ELR (cell line): Measurements from ENCODE around the gene ZIC1.

Experiments
- DNase-seq: peaks from one replicate; pipeline ENCODE4 v3.0.0-alpha.2; 2015; ENCODE audit warnings: low read depth

ZIC1 gene

GRCh38 chr3:147422601-147423536 lies 13.7 kb downstream of the ZIC1 start:
- DNase-seq: no peak

- no peak for DNase-seq
Measured at GRCh38 chr3:147423537-147423797, 14.3 kb downstream of the ZIC1 start.

- DNase-seq: no peak
Measured at GRCh38 chr3:147423798-147424580, 14.8 kb downstream of the ZIC1 start.

- DNase-seq: no peak
Measured at GRCh38 chr3:147424581-147425387, 15.6 kb downstream of the ZIC1 start.

GRCh38 chr3:147425388-147425850 lies 16.3 kb downstream of the ZIC1 start:
- no peak for DNase-seq

GRCh38 chr3:147426931-147427330 lies 17.8 kb downstream of the ZIC1 start:
- DNase-seq: no peak

- no peak for DNase-seq
Measured at GRCh38 chr3:147427746-147428145, 18.6 kb downstream of the ZIC1 start.

GRCh38 chr3:147428326-147428725 lies 19.2 kb downstream of the ZIC1 start:
- no peak for DNase-seq

- DNase-seq: no peak
Measured at GRCh38 chr3:147428754-147429153, 19.6 kb downstream of the ZIC1 start.

GRCh38 chr3:147431751-147432150 lies 22.6 kb downstream of the ZIC1 start:
- DNase-seq: no peak

- DNase-seq: no peak
Measured at GRCh38 chr3:147447224-147447623, 38.1 kb downstream of the ZIC1 start.

- no peak for DNase-seq
Measured at GRCh38 chr3:147449669-147450068, 40.5 kb downstream of the ZIC1 start.

- no peak for DNase-seq
Measured at GRCh38 chr3:147458995-147459704, 50.0 kb downstream of the ZIC1 start.

- no peak for DNase-seq
Measured at GRCh38 chr3:147462856-147463255, 53.7 kb downstream of the ZIC1 start.
